Bronchial epithelial cell (primary cell): ENCODE measurements around the gene BCKDHA. TPM values are rescaled to one million over a fixed set of nuclear protein-coding genes. Genes with fewer than 3 reads are reported as not detected.
"Not testable (repeated sequence)": the region's sequence is repeated elsewhere in the genome, so short reads cannot be mapped to it uniquely, and the experiment has no call there.

Experiments
- DNase-seq: peaks from one replicate; pipeline ENCODE4 v3.0.0-alpha.2; 2010; ENCODE audit warnings: low read depth
- FAIRE-seq: peaks from 2 replicates; lab custom pipeline; 2011; peaks lifted over from hg19 to GRCh38; lab: Jason Lieb, UNC
- H3K27me3 ChIP-seq: 2 replicates; pipeline ENCODE4 v1.5.1; 2011; ENCODE audit warnings: low read length; ENCODE audit not compliant: control insufficient read depth, insufficient read depth
- H3K36me3 ChIP-seq: 2 replicates; pipeline ENCODE4 v1.5.1; 2011; ENCODE audit warnings: low read length; ENCODE audit not compliant: control insufficient read depth, insufficient read depth
- H3K4me3 ChIP-seq: 2 replicates; pipeline ENCODE4 v1.5.1; 2011; ENCODE audit warnings: mild to moderate bottlenecking, low read depth, low read length, control low read depth
- CTCF ChIP-seq: IDR thresholded peaks from 2 replicates; pipeline ENCODE4 v1.5.1; 2011; ENCODE audit warnings: mild to moderate bottlenecking, moderate library complexity, low read length, control low read depth, inconsistent platforms; ENCODE audit not compliant: insufficient read depth, severe bottlenecking
- total RNA-seq: library from RNA; depleted of rRNA; stranded (reverse); fragments of >200 nt; gene quantifications from 2 replicates; pipeline ENCODE4 v1.2.1, GENCODE V29; 2014

BCKDHA gene
- total RNA-seq, 1 donor from 2014 or later = 41.6 TPM

GRCh38 chr19:41403181-41403970 is 5.8 kb downstream of the BCKDHA start:
- FAIRE-seq (no peak), DNase-seq (no peak)
- Histone ChIP-seq H3K36me3 (no peaks in the 10 kb centered on the region), H3K4me3 (no peak overlapping the region), H3K27me3 (no peaks in the 10 kb centered on the region)
- no peak for TF ChIP-seq CTCF

- FAIRE-seq = no peak
- no peak for TF ChIP-seq CTCF
Measured at GRCh38 chr19:41405776-41406175, 8.2 kb downstream of the BCKDHA start.

GRCh38 chr19:41407271-41407670 is 9.7 kb downstream of the BCKDHA start:
- TF ChIP-seq CTCF = no peak
- H3K27me3 ChIP-seq = no peaks in the 10 kb centered on the region
- DNase-seq (no peak), FAIRE-seq (no peak)
- H3K4me3 ChIP-seq = no peak overlapping the region
- peaks cover 5% of the 10 kb centered on the region for H3K36me3 ChIP-seq

More at GRCh38 chr19:41405776-41406175, 8.2 kb downstream of the BCKDHA start:
- Histone ChIP-seq H3K27me3 (no peaks in the 10 kb centered on the region), H3K36me3 (peaks cover 2% of the 10 kb centered on the region), H3K4me3 (no peak overlapping the region)
- no peak for DNase-seq

GRCh38 chr19:41408256-41408655 is 10.6 kb downstream of the BCKDHA start:
- no peaks in the 10 kb centered on the region for H3K27me3 ChIP-seq
- peaks cover 7% of the 10 kb centered on the region for H3K36me3 ChIP-seq
- no peak overlapping the region for H3K4me3 ChIP-seq
- TF ChIP-seq CTCF = no peak
- no peak for DNase-seq
- FAIRE-seq = no peak

GRCh38 chr19:41408846-41409245 is 11.2 kb downstream of the BCKDHA start:
- H3K4me3 ChIP-seq, H3K27me3 ChIP-seq, FAIRE-seq, DNase-seq, H3K36me3 ChIP-seq: not testable (repeated sequence)

GRCh38 chr19:41409288-41409687 is 11.7 kb downstream of the BCKDHA start:
- DNase-seq (peak; percentile 73), FAIRE-seq (peak; percentile 70)
- Histone ChIP-seq H3K4me3 (no peak overlapping the region), H3K27me3 (no peaks in the 10 kb centered on the region), H3K36me3 (peaks cover 11% of the 10 kb centered on the region)
- no peak for TF ChIP-seq CTCF
